HG03571 (cell line): ENCODE measurements around the gene CDC20.

Source experiments
- ATAC-seq: cut with Tn5 transposase; IDR thresholded peaks from one replicate; pipeline ENCODE4 v1.9.1; 2021; ENCODE audit not compliant: unreplicated experiment

The CDC20 gene

DNA sequence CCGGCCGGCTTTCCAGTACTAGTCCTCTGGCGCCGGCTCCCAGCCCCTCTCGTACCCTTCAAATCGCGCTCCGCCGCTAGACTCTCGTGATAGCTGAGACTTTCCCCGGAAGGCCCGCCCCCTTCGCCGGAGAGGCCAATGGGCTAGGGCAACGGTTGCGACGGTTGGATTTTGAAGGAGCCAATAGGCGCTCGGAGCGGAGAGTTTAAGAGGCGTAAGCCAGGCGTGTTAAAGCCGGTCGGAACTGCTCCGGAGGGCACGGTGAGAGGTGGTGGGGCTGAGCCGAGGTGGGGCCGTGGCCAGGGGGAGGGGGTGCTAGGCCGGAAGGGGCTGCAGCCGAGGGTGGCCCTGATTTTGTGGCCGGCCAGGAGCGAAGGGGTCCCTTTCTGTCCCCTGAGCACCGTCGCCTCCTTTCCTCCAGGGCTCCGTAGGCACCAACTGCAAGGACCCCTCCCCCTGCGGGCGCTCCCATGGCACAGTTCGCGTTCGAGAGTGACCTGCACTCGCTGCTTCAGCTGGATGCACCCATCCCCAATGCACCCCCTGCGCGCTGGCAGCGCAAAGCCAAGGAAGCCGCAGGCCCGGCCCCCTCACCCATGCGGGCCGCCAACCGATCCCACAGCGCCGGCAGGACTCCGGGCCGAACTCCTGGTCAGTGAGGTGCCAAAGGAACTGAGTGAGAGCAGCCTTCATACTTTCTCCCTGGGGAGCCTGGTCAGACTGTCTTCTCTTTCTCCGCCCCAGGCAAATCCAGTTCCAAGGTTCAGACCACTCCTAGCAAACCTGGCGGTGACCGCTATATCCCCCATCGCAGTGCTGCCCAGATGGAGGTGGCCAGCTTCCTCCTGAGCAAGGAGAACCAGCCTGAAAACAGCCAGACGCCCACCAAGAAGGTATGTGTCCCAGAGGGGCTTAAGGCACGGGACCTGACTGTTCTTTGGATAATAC is at the start of gene CDC20:
Gene CDC20 (plus strand): TSS at position 236 of the 948 bp plus-strand sequence. CDS start 235 bp downstream, at position 471.
- ATAC-seq: peak; percentile 90

DNA sequence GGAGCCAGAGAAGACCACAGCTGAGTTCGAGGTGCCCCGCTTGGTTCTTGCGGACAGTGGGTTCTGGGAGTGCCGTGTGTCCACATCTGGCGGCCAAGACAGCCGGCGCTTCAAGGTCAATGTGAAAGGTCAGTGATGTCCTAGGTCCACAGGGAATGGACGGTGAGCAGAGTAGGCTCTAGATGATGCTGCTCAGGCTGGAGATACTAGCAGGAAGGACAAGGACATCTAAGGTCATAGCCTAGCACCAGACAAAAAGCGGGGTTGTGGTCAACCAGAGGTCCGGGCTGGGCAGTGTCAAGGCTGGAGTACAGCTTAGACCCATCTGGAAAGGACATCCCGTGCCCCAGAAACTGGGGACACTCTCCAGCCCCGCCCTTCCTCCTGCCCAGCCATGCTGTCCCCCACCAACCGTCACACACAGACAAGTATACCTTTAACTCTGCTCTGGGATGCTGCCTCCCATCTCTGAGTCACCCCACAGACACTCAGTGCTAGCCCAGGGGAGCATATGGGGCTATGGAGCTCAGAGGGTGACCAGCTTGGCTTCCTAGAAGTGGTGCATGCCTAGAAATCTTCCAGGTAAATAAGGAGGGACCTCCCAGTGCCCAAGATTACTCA is 49.3 kb upstream of the CDC20 start:
- no peak for ATAC-seq

DNA sequence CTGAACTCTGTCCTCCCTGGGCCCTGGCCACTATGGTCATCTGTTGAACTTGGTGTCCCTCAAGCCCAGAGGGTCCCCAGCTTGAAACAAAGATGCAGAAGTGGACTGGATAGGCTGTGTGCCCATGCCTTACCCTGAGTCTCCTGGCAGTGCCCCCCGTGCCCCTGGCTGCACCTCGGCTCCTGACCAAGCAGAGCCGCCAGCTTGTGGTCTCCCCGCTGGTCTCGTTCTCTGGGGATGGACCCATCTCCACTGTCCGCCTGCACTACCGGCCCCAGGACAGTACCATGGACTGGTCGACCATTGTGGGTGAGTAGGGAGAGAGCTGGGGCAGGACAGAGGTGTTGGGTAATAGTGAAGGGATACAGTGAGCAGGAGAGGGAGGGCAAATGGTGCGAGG is 47.3 kb upstream of the CDC20 start:
- ATAC-seq: no peak

DNA sequence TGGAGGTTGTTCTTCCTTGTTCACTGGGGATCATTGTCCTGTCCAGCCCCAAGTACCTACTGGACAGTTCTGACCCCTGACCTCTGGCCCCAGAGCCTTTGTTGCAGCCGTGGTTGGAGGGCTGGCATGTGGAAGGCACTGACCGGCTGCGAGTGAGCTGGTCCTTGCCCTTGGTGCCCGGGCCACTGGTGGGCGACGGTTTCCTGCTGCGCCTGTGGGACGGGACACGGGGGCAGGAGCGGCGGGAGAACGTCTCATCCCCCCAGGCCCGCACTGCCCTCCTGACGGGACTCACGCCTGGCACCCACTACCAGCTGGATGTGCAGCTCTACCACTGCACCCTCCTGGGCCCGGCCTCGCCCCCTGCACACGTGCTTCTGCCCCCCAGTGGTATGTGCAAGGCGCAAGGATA is 46.6 kb upstream of the CDC20 start:
- no peak for ATAC-seq

GRCh38 chr1:43312663-43313515 is 45.9 kb upstream of the CDC20 start:
- ATAC-seq: no peak

- ATAC-seq: no peak
These were observed 45.0 kb upstream of the CDC20 start for GRCh38 chr1:43313771-43314170.

- ATAC-seq: no peak
These were observed 44.5 kb upstream of the CDC20 start for GRCh38 chr1:43314233-43314632.

DNA sequence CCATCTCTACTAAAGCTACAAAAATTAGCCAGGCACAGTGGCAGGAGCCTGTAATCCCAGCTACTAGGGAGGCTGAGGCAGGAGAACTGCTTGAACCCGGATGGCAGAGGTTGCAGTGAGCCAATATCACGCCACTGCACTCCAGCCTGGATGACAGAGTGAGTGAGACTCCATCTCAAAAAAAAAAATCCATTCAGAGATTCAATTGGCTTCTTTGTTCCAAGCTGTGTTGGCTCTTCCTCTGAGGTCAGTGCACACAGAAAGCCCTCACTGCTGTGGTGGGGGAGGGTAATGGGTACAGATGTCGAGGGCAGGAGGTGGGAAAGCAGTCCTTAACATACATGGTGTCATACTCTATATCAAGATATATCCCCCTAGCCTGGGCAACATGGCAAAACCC is 43.3 kb upstream of the CDC20 start:
- no peak for ATAC-seq

DNA sequence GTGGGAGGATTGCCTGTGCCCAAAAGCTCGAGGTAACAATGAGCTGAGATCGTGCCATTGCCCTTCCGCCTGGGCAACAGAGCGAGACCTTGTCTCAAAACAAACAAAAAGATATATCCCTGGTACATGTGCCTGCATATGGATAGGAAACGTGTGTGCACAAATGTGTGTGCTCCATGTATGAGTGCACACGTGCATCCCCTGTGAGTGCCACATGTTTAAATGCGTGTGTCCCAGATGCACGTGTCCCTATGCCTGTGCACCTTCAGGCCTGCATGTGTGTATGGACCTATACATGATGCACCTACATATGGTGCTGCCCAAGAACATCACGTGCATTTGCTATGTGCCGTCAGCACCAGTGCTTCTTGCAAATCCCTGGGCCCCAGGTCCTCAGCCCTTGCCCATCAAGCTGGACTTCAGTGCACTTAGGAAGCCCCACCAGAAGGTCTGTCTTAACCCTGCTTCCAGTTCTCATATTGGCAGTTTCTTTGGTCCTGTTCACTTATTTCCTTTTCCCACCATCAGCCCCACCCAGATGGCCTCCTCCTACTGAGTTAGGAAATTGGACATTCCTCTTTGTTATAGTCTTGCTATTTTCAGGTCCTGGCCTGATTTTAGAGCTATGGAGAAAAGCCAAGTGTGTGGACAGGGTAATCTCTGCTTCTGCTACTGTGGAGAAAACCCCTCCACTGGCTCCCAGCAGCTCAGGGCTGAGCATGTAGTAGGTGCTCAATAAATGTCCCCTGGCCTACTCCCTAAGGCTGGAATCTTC is 42.6 kb upstream of the CDC20 start:
- ATAC-seq: no peak

GRCh38 chr1:43316738-43317520 is 41.9 kb upstream of the CDC20 start:
- no peak for ATAC-seq

GRCh38 chr1:43317817-43318471 is 40.8 kb upstream of the CDC20 start:
- ATAC-seq: no peak

DNA sequence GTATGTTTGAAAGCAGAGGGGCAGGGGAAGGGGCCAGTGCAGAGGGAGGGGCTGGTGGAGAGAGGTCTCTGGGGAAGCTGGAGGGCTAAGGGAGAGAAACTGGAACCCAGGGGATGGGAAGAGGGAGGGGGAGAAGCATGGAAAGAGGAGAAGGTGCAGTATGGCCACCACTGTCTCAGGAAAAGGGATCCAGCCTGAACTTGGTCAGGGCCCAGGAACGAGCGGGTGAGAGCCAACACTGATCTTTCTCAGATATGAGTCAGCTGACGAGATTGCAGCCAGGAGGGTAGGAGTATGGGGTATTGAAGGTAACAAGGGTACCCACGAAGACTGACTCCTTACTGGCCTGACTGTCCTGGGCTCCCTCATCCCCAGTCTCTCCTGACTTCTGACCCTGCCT is 40.0 kb upstream of the CDC20 start:
- no peak for ATAC-seq

- ATAC-seq: no peak
These were observed 39.5 kb upstream of the CDC20 start for GRCh38 chr1:43319288-43319687.

DNA sequence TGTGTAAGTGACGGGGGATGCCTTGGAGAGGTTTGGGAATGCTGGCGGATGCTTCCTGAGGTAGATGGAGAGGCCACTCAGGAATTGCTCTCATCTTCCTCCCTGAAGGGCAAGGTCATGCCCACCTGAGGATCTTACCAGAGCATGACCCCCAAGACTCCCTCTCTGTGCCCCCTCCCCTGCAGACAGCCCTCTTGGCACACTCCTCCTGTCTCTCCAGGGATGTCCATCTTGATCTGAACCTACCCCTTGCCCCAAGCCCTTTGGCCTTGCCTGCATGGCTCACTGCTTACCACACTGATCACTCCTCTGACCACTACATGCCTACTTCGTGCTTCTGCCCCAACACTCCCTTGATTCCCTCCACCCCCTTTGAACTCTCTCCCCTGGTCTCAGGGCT is 39.0 kb upstream of the CDC20 start:
- ATAC-seq: no peak

- no peak for ATAC-seq
These were observed 37.4 kb upstream of the CDC20 start for GRCh38 chr1:43321331-43321891.

- no peak for ATAC-seq
These were observed 36.3 kb upstream of the CDC20 start for GRCh38 chr1:43322506-43322905.

GRCh38 chr1:43324810-43325209 is 34.0 kb upstream of the CDC20 start:
- ATAC-seq: no peak

DNA sequence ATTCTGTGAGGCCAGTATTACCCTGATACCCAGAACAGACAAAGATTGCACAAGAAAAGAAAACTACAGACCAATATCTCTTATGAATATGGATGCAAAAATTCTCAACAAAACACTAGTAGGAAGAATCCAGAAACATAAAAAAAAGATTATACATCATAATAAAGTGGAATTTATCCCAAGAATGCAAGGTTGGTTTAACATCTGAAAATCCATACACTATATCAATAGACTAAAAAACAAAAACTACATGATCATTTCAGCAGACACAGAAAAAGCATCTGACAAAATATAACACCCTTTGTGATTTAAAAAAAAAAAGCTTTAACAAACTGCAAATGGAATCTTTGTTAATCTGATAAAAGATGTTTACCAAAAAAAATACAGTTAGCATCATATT is 33.4 kb upstream of the CDC20 start:
- no peak for ATAC-seq
